ENCODE measurements around the gene CAD.

The CAD gene

DNA sequence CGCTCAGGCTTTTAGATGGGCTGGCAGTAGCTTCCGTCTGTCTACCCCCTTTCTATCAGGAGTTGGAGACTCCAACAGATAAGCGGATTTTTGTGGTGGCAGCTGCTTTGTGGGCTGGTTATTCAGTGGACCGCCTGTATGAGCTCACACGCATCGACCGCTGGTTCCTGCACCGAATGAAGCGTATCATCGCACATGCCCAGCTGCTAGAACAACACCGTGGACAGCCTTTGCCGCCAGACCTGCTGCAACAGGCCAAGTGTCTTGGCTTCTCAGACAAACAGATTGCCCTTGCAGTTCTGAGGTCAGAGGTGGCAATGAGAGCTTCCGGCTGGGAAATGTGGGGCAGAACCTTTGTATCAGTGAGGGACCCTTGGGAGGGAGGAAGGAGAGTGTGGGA lies 14.8 kb downstream of the CAD start:
- no peak overlapping the region for H3K27ac ChIP-seq
- no peak overlapping the region for H3K4me3 ChIP-seq
- no peaks in the 10 kb centered on the region for H3K9me3 ChIP-seq
- intact Hi-C loops (cut with DNase I; ENCODE audit: low total_unique reads) = no loop called here
- no peaks in the 10 kb centered on the region for H3K27me3 ChIP-seq
- DNase-seq = no peak
- TF ChIP-seq, protein P1, sequence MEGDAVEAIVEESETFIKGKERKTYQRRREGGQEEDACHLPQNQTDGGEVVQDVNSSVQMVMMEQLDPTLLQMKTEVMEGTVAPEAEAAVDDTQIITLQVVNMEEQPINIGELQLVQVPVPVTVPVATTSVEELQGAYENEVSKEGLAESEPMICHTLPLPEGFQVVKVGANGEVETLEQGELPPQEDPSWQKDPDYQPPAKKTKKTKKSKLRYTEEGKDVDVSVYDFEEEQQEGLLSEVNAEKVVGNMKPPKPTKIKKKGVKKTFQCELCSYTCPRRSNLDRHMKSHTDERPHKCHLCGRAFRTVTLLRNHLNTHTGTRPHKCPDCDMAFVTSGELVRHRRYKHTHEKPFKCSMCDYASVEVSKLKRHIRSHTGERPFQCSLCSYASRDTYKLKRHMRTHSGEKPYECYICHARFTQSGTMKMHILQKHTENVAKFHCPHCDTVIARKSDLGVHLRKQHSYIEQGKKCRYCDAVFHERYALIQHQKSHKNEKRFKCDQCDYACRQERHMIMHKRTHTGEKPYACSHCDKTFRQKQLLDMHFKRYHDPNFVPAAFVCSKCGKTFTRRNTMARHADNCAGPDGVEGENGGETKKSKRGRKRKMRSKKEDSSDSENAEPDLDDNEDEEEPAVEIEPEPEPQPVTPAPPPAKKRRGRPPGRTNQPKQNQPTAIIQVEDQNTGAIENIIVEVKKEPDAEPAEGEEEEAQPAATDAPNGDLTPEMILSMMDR (IDR thresholded peaks at IDR 0.05) = no peak
- H3K4me1 ChIP-seq = no peaks in the 10 kb centered on the region
- peaks cover 86 to 100% (median 88%) of the 10 kb centered on the region in 3 donors for H3K36me3 ChIP-seq

DNA sequence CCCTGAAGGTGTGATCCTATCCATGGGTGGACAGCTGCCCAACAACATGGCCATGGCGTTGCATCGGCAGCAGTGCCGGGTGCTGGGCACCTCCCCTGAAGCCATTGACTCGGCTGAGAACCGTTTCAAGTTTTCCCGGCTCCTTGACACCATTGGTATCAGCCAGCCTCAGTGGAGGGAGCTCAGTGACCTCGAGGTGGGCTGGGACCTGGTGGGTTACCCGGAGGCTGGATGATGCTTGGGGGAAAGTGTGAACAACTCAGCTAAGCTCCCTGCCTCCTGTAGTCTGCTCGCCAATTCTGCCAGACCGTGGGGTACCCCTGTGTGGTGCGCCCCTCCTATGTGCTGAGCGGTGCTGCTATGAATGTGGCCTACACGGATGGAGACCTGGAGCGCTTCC lies 16.2 kb downstream of the CAD start:
- no peaks in the 10 kb centered on the region for H3K4me1 ChIP-seq
- H3K27me3 ChIP-seq = no peaks in the 10 kb centered on the region
- no peak overlapping the region for H3K4me3 ChIP-seq
- peaks cover 88 to 100% (median 90%) of the 10 kb centered on the region in 3 donors for H3K36me3 ChIP-seq
- TF ChIP-seq, protein P1 (IDR thresholded peaks at IDR 0.05) = no peak
- no peaks in the 10 kb centered on the region for H3K9me3 ChIP-seq
- no peak for DNase-seq
- intact Hi-C loops (cut with DNase I; ENCODE audit: low total_unique reads) = no loop called here
- no peak overlapping the region for H3K27ac ChIP-seq

DNA sequence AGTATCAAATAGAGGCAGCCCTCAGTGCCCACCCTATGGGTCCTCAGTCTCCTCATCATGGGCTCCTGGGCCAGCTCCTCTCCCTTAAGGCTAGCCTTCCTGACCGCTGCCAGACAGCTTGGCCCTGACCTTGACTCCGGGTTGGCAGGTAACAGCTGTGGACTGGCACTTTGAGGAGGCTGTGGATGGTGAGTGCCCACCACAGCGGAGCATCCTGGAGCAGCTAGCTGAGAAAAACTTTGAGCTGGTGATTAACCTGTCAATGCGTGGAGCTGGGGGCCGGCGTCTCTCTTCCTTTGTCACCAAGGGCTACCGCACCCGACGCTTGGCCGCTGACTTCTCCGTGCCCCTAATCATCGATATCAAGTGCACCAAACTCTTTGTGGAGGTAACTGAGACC lies 19.0 kb downstream of the CAD start:
- Histone ChIP-seq H3K27me3 (no peaks in the 10 kb centered on the region), H3K4me3 (no peak overlapping the region), H3K9me3 (no peaks in the 10 kb centered on the region), H3K4me1 (no peaks in the 10 kb centered on the region), H3K36me3 (peaks cover 91 to 100% (median 98%) of the 10 kb centered on the region in 3 donors), H3K27ac (no peak overlapping the region)
- intact Hi-C loops (cut with DNase I; ENCODE audit: low total_unique reads) = no loop called here
- TF ChIP-seq, protein P1 (IDR thresholded peaks at IDR 0.05) = no peak
- DNase-seq = no peak

DNA sequence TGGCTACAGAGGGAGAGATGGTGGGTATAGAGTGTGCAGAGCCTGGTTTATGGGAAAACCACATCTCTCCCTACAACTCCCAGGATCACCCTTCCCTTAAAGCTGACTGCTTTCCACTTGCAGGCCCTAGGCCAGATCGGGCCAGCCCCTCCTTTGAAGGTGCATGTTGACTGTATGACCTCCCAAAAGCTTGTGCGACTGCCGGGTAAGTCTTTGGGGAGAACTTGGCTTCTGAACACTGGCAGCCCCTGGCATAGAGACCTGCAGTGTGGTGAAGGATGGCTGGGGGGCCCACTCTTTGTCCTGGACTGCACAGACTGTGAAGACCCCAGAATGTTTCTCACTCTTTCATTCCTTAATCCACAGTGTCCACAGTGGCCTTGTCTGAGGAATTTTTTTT lies 19.5 kb downstream of the CAD start:
- Histone ChIP-seq H3K27me3 (no peaks in the 10 kb centered on the region), H3K4me3 (no peak overlapping the region), H3K27ac (no peak overlapping the region), H3K36me3 (peaks cover 90 to 100% (median 98%) of the 10 kb centered on the region in 3 donors), H3K4me1 (no peaks in the 10 kb centered on the region), H3K9me3 (no peaks in the 10 kb centered on the region)
- TF ChIP-seq, protein P1 (IDR thresholded peaks at IDR 0.05) = no peak
- intact Hi-C loops (cut with DNase I; ENCODE audit: low total_unique reads) = no loop called here
- DNase-seq = no peak

DNA sequence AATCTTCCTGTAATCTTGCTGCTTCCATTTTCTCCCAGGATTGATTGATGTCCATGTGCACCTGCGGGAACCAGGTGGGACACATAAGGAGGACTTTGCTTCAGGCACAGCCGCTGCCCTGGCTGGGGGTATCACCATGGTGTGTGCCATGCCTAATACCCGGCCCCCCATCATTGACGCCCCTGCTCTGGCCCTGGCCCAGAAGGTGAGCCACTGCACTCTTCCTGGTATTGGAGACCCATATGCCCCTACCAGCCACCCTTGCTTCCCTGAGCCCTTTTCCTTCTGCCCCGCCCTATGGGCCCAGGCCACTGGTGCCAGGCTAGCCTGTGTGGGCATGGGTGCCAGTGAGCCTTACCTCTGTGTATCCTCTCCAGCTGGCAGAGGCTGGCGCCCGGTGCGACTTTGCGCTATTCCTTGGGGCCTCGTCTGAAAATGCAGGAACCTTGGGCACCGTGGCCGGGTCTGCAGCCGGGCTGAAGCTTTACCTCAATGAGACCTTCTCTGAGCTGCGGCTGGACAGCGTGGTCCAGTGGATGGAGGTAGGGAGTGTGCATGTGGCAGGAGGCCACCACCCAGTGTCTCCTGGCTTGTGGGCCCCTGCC lies 20.3 kb downstream of the CAD start:
- H3K4me1 ChIP-seq = no peaks in the 10 kb centered on the region
- H3K36me3 ChIP-seq = peaks cover 89 to 100% (median 98%) of the 10 kb centered on the region in 3 donors
- intact Hi-C loops (cut with DNase I; ENCODE audit: low total_unique reads) = no loop called here
- no peak for DNase-seq
- H3K9me3 ChIP-seq = no peaks in the 10 kb centered on the region
- no peak overlapping the region for H3K27ac ChIP-seq
- H3K4me3 ChIP-seq = no peak overlapping the region
- H3K27me3 ChIP-seq = no peaks in the 10 kb centered on the region
- TF ChIP-seq, protein P1 (IDR thresholded peaks at IDR 0.05) = no peak

DNA sequence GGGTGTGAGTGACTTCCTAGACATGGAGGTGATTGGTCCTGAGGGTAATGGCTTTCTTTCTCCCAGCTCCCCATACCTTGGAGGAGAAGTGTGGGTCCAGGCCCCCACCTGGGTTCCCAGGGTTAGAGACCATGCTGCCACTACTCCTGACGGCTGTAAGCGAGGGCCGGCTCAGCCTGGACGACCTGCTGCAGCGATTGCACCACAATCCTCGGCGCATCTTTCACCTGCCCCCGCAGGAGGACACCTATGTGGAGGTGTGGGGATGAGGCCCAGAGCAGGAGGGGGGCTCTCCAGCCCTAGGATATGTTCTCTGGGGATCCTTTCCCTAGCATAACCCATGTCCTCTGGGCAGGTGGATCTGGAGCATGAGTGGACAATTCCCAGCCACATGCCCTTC lies 21.8 kb downstream of the CAD start:
- intact Hi-C loops (cut with DNase I; ENCODE audit: low total_unique reads) = no loop called here
- TF ChIP-seq, protein P1 (IDR thresholded peaks at IDR 0.05) = no peak
- no peak for DNase-seq

More for the DNA sequence above, 21.8 kb downstream of the CAD start:
- no peaks in the 10 kb centered on the region for H3K9me3 ChIP-seq
- H3K27me3 ChIP-seq = no peaks in the 10 kb centered on the region
- no peaks in the 10 kb centered on the region for H3K4me1 ChIP-seq
- peaks cover 88 to 100% (median 97%) of the 10 kb centered on the region in 3 donors for H3K36me3 ChIP-seq
- no peak overlapping the region for H3K4me3 ChIP-seq
- H3K27ac ChIP-seq = no peak overlapping the region
